PC-3 (cell line): Measurements from ENCODE around the gene SNX32. TPM values are rescaled to one million over a fixed set of nuclear protein-coding genes. Genes with fewer than 3 reads are reported as not detected.

Source experiments
- ATAC-seq: fragments of 200-7000 bp; cut with Tn5 transposase; 2 replicates; pipeline ENCODE4 v1.9.1; 2020; ENCODE audit warnings: mild to moderate bottlenecking, moderate library complexity
- BruUV-seq: library from RNA; stranded (reverse); fragments of 400-500 nt; replicated peaks from 2 replicates; lab custom pipeline; 2021; lab: Mats Ljungman, UMichigan
- CTCF ChIA-PET: fragments of 300-600 bp; sonication (Branson Sonifier 250); formaldehyde crosslinking; loops from one replicate; lab custom pipeline; 2022; ENCODE audit warnings: antibody characterized with exemption; lab: Charles Lee
- POLR2A ChIA-PET: fragments of 300-600 bp; sonication (Branson Sonifier 250); formaldehyde crosslinking; loops from one replicate; lab custom pipeline; 2022; ENCODE audit warnings: antibody characterized with exemption; ENCODE audit not compliant: unreplicated experiment; lab: Charles Lee
- DNase-seq: peaks from one replicate; pipeline ENCODE4 v3.0.0-alpha.2; 2015
- H2AFZ ChIP-seq: fragments of 300-600 bp; sonication (generic); 2 replicates; pipeline ENCODE4 v1.6.0; 2016; ENCODE audit warnings: antibody characterized with exemption, low read length
- H3F3A ChIP-seq: fragments of 300-600 bp; sonication (generic); one replicate; pipeline ENCODE4 v1.6.0; 2017; ENCODE audit warnings: antibody characterized with exemption, low read length, control low read depth, mild to moderate bottlenecking; ENCODE audit not compliant: unreplicated experiment
- H3K27ac ChIP-seq: fragments of 300-600 bp; sonication (generic); 2 replicates; pipeline ENCODE4 v1.5.1; 2016; ENCODE audit warnings: mild to moderate bottlenecking, low read length
- H3K27me3 ChIP-seq: fragments of 300-600 bp; sonication (generic); 2 replicates; pipeline ENCODE4 v1.6.1; 2016; ENCODE audit warnings: low read length, mixed read lengths
- H3K36me3 ChIP-seq: fragments of 300-600 bp; sonication (generic); 2 replicates; pipeline ENCODE4 v1.6.1; 2016; ENCODE audit warnings: low read depth, mixed run types, low read length, mixed read lengths
- H3K4me1 ChIP-seq: fragments of 300-600 bp; sonication (generic); 2 replicates; pipeline ENCODE4 v1.5.1; 2016; ENCODE audit warnings: low read length; ENCODE audit not compliant: insufficient read depth
- H3K4me2 ChIP-seq: fragments of 300-600 bp; sonication (generic); 2 replicates; pipeline ENCODE4 v1.6.0; 2016; ENCODE audit warnings: low read length
- H3K4me3 ChIP-seq: fragments of 300-600 bp; sonication (generic); 2 replicates; pipeline ENCODE4 v1.5.1; 2016; ENCODE audit warnings: mild to moderate bottlenecking, low read length, mixed read lengths
- H3K79me2 ChIP-seq: fragments of 300-600 bp; sonication (generic); 2 replicates; pipeline ENCODE4 v1.6.1; 2017; ENCODE audit warnings: low read length, mixed read lengths
- H3K9ac ChIP-seq: fragments of 300-600 bp; sonication (generic); 2 replicates; pipeline ENCODE4 v1.6.0; 2016; ENCODE audit warnings: mild to moderate bottlenecking, low read length
- H3K9me2 ChIP-seq: fragments of 300-600 bp; sonication (generic); replicated peaks from 2 replicates; pipeline ENCODE4 v1.6.1; 2016; ENCODE audit warnings: mixed run types, low read length, mixed read lengths
- H3K9me3 ChIP-seq: fragments of 300-600 bp; sonication (generic); 2 replicates; pipeline ENCODE4 v1.6.1; 2016; ENCODE audit warnings: low read length, mixed read lengths
- H4K20me1 ChIP-seq: fragments of 300-600 bp; sonication (generic); 2 replicates; pipeline ENCODE4 v1.6.1; 2016; ENCODE audit warnings: low read length, mixed read lengths
- CTCF ChIP-seq: fragments of 300-600 bp; sonication (generic); conservative IDR thresholded peaks from 2 replicates; pipeline ENCODE4 v1.5.1; 2017; ENCODE audit warnings: antibody characterized with exemption, low read depth, mild to moderate bottlenecking, low read length
- EZH2 ChIP-seq: fragments of 300-600 bp; sonication (generic); IDR thresholded peaks from one replicate; pipeline ENCODE4 v1.6.1; 2017; ENCODE audit warnings: antibody characterized with exemption, mild to moderate bottlenecking, low read length; ENCODE audit not compliant: unreplicated experiment
- EZH2phosphoT487 ChIP-seq: fragments of 300-600 bp; sonication (generic); IDR thresholded peaks from 2 replicates; pipeline ENCODE4 v1.6.1; 2018; ENCODE audit warnings: mild to moderate bottlenecking, antibody characterized with exemption, low read length, borderline replicate concordance
- intact Hi-C: fragments of 100-400 bp; cut with micrococcal nuclease; formaldehyde crosslinking; loops from 2 replicates; pipeline ENCODE4 v1.9.0; 2023
- total RNA-seq: library from RNA; depleted of rRNA; stranded (reverse); fragments of >200 nt; gene quantifications from 2 replicates; pipeline ENCODE4 v1.2.3, GENCODE V29; 2014

SNX32 gene
- total RNA-seq, 1 experiment from 2014 or later, result not detected

GRCh38 chr11:65864706-65865471 is 31.1 kb downstream of the SNX32 start:
- ChIA-PET CTCF (no interaction called here), POLR2A (no interaction called here)
- H3K4me3 ChIP-seq, result no peak overlapping the region
- BruUV-seq, result no TSS peak
- peaks cover 2% of the 10 kb centered on the region for H3F3A ChIP-seq
- H3K27ac ChIP-seq, result no peak overlapping the region
- no peak overlapping the region for H3K9ac ChIP-seq
- peaks cover 25% of the 10 kb centered on the region for H3K79me2 ChIP-seq
- H3K36me3 ChIP-seq, result peaks cover 20% of the 10 kb centered on the region; the same call in 1 of the 2 replicates
- H3K9me3 ChIP-seq, result no peaks in the 10 kb centered on the region
- H4K20me1 ChIP-seq, result no peaks in the 10 kb centered on the region
- H3K27me3 ChIP-seq, result no peaks in the 10 kb centered on the region
- no peak overlapping the region for H2AFZ ChIP-seq
- ATAC-seq (no peak), DNase-seq (no peak)
- no peak for TF ChIP-seq CTCF
- no peak overlapping the region for H3K4me2 ChIP-seq
- H3K9me2 ChIP-seq, result no peaks in the 10 kb centered on the region
- intact Hi-C loops, result no loop called here
- peaks cover 11% of the 10 kb centered on the region for H3K4me1 ChIP-seq

GRCh38 chr11:65865550-65866172 is 31.9 kb downstream of the SNX32 start:
- CTCF ChIA-PET, result no interaction called here

More at GRCh38 chr11:65865550-65866172, 31.9 kb downstream of the SNX32 start:
- no peaks in the 10 kb centered on the region for H4K20me1 ChIP-seq
- no peak overlapping the region for H2AFZ ChIP-seq
- no peak for DNase-seq
- peaks cover 9% of the 10 kb centered on the region; the same call in 1 of the 2 replicates for H3K4me1 ChIP-seq
- intact Hi-C loops, result no loop called here
- no peak overlapping the region for H3K4me2 ChIP-seq
- no peak overlapping the region for H3K27ac ChIP-seq
- no peak overlapping the region for H3K4me3 ChIP-seq
- no peaks in the 10 kb centered on the region for H3K9me3 ChIP-seq
- no peaks in the 10 kb centered on the region for H3K27me3 ChIP-seq
- POLR2A ChIA-PET, result no interaction called here
- TF ChIP-seq EZH2 (no peak), CTCF (no peak), EZH2phosphoT487 (no peak)
- H3K9me2 ChIP-seq, result no peaks in the 10 kb centered on the region
- ATAC-seq, result no peak
- no peak overlapping the region for H3K9ac ChIP-seq
- H3K79me2 ChIP-seq, result peaks cover 24% of the 10 kb centered on the region
- H3F3A ChIP-seq, result no peaks in the 10 kb centered on the region
- no TSS peak for BruUV-seq
- peaks cover 20% of the 10 kb centered on the region; the same call in 1 of the 2 replicates for H3K36me3 ChIP-seq
